PC-9 (cell line): ENCODE data around the gene PLEKHM1. TPM values are rescaled to one million over a fixed set of nuclear protein-coding genes. Genes with fewer than 3 reads are reported as not detected.

Source experiments
- BruUV-seq: library from RNA; stranded (reverse); fragments of 400-500 nt; replicated peaks from 2 replicates; lab custom pipeline; 2021; lab: Mats Ljungman, UMichigan
- CTCF ChIA-PET: fragments of 300-600 bp; sonication (Branson Sonifier 250); formaldehyde crosslinking; loops from one replicate; lab custom pipeline; 2022; ENCODE audit warnings: antibody characterized with exemption; lab: Charles Lee
- POLR2A ChIA-PET: fragments of 300-600 bp; sonication (Branson Sonifier 250); formaldehyde crosslinking; loops from one replicate; lab custom pipeline; 2022; ENCODE audit warnings: antibody characterized with exemption; ENCODE audit not compliant: unreplicated experiment; lab: Charles Lee
- DNase-seq, 2 experiments: peaks; one replicate each; pipeline versions ENCODE4 v3.0.0 to v3.0.0-alpha.2; 2015 to 2022; ENCODE audit warnings: mixed read lengths in 1 of 2
- H2AFZ ChIP-seq: fragments of 200-600 bp; sonication (generic); 2 replicates; pipeline ENCODE4 v1.8.1; 2017; ENCODE audit warnings: antibody characterized with exemption
- H3F3A ChIP-seq: fragments of 200-600 bp; sonication (generic); 2 replicates; pipeline ENCODE4 v1.8.1; 2017; ENCODE audit warnings: antibody characterized with exemption, mild to moderate bottlenecking, low read depth; ENCODE audit not compliant: insufficient read depth
- H3K27ac ChIP-seq: fragments of 200-600 bp; sonication (generic); 2 replicates; pipeline ENCODE4 v1.6.1; 2016; ENCODE audit warnings: mixed run types
- H3K27me3 ChIP-seq: fragments of 200-600 bp; sonication (generic); 2 replicates; pipeline ENCODE4 v1.6.1; 2016; ENCODE audit warnings: low read depth, mixed run types; ENCODE audit not compliant: insufficient read depth
- H3K36me3 ChIP-seq: fragments of 200-600 bp; sonication (generic); 2 replicates; pipeline ENCODE4 v1.6.1; 2016; ENCODE audit warnings: low read depth, mixed run types
- H3K4me1 ChIP-seq: fragments of 200-600 bp; sonication (generic); replicated peaks from 2 replicates; pipeline ENCODE4 v1.6.1; 2016; ENCODE audit warnings: mixed run types; ENCODE audit not compliant: insufficient read depth
- H3K4me2 ChIP-seq: fragments of 200-600 bp; sonication (generic); 2 replicates; pipeline ENCODE4 v1.6.1; 2017; ENCODE audit warnings: mixed run types
- H3K4me3 ChIP-seq: fragments of 200-600 bp; sonication (generic); 2 replicates; pipeline ENCODE4 v1.6.1; 2016; ENCODE audit warnings: mixed run types
- H3K79me2 ChIP-seq: fragments of 200-600 bp; sonication (generic); 2 replicates; pipeline ENCODE4 v1.6.1; 2017; ENCODE audit warnings: low read depth, mixed run types
- H3K9me2 ChIP-seq: fragments of 200-600 bp; sonication (generic); 2 replicates; pipeline ENCODE4 v1.8.1; 2017; ENCODE audit warnings: mild to moderate bottlenecking; ENCODE audit not compliant: insufficient read depth
- H3K9me3 ChIP-seq: fragments of 200-600 bp; sonication (generic); 2 replicates; pipeline ENCODE4 v1.8.1; 2016; ENCODE audit warnings: low read depth; ENCODE audit not compliant: insufficient read depth
- H4K20me1 ChIP-seq: fragments of 200-600 bp; sonication (generic); 2 replicates; pipeline ENCODE4 v1.8.1; 2017; ENCODE audit not compliant: insufficient read depth
- CTCF ChIP-seq: fragments of 200-600 bp; sonication (generic); conservative IDR thresholded peaks from 2 replicates; pipeline ENCODE4 v1.6.1; 2017; ENCODE audit warnings: mixed run types, antibody characterized with exemption, mild to moderate bottlenecking, moderate library complexity
- EZH2 ChIP-seq: fragments of 200-600 bp; sonication (generic); IDR thresholded peaks from 2 replicates; pipeline ENCODE4 v1.8.0; 2017; ENCODE audit warnings: antibody characterized with exemption, low read depth
- intact Hi-C: fragments of 100-400 bp; cut with micrococcal nuclease; formaldehyde crosslinking; loops from one replicate; pipeline ENCODE4 v1.10.0; 2022; ENCODE audit not compliant: unreplicated experiment
- total RNA-seq: library from RNA; stranded (reverse); gene quantifications from 2 replicates; pipeline ENCODE4 v1.2.3, GENCODE V29; 2021

The PLEKHM1 gene
- total RNA-seq, 1 experiment from 2014 or later = 42.5 TPM

DNA sequence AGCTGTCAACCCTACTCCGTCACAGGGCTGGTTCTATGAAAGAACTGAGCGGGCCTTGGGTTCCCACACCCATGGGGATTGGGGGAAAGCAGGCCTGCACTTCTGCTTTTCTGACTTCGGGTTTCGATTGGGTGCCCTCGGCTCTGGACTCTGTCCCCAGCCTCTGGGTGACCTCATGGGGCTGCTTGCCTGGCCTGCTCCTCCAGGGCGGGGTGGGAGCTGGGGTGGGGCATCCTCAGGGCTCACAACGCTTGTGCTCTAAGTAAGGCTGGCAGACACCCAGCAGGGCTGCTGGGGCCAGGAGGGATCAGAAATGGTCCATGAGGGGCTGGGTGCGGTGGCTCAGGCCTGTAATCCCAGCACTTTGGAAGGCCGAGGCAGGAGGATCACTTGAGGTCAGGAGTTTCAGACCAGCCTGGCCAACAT lies 77.0 kb downstream of the PLEKHM1 start:
- no TSS peak for BruUV-seq
- Histone ChIP-seq H3K4me3 (no peak overlapping the region), H3K27me3 (no peaks in the 10 kb centered on the region), H3K79me2 (peaks cover 96% of the 10 kb centered on the region), H3K27ac (no peak overlapping the region), H2AFZ (no peak overlapping the region), H3K9me3 (no peaks in the 10 kb centered on the region), H3K4me2 (no peak overlapping the region), H3K9me2 (no peaks in the 10 kb centered on the region), H3K4me1 (no peaks in the 10 kb centered on the region), H3F3A (peaks cover 24% of the 10 kb centered on the region; the same call in 1 of the 2 replicates), H4K20me1 (peaks cover 92% of the 10 kb centered on the region), H3K36me3 (0 out of 2 replicates have a peak, but pooled peaks cover 6% of the 10 kb centered on the region)
- no peak for DNase-seq
- ChIA-PET POLR2A (no interaction called here), CTCF (no interaction called here)
- TF ChIP-seq EZH2 (no peak), CTCF (no peak)
- intact Hi-C loops = no loop called here

DNA sequence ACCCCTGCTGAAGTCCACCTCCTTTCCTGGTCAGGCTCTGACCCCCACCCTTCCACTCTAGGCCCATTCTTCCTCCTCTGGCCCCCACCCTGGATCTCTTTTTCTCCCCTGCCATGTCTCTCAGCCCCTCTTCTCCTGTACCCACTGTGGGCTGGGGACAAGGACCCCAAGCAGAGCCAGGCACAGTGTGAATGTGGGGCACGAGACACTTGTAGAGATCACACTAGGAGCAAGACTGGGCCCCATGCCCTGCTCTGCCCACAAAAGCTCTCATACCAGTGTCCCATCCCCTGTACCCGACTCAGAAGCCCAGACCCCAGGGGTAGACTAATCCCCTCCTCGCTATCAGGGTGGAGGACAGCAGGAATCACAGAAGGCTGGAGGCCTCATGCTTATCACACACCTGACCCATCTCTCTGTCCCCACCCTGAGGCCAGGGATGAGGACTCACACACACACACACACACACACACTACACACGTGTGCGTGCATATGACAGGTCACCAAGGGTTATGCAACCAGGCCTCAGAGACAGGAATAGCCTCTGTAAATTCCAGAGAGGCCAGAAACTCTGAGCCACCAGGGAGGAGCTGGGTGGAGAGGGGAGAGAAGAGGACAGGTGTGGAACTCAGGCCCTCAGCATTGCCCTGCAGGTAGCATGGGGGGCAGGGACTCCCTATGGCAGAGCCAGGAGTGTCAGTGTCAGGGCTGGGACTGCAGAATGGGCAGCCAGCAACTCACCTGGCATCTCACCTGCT lies 79.0 kb downstream of the PLEKHM1 start:
- BruUV-seq = no TSS peak
- Histone ChIP-seq H3F3A (peaks cover 25% of the 10 kb centered on the region; the same call in 1 of the 2 replicates), H3K4me1 (no peaks in the 10 kb centered on the region), H3K9me3 (no peaks in the 10 kb centered on the region), H3K79me2 (peaks cover 91% of the 10 kb centered on the region), H3K4me2 (no peak overlapping the region), H3K27ac (no peak overlapping the region), H3K36me3 (0 out of 2 replicates have a peak, but pooled peaks cover 14% of the 10 kb centered on the region), H3K27me3 (no peaks in the 10 kb centered on the region), H3K4me3 (no peak overlapping the region), H3K9me2 (no peaks in the 10 kb centered on the region), H2AFZ (no peak overlapping the region), H4K20me1 (peaks cover 92% of the 10 kb centered on the region)
- intact Hi-C loops = no loop called here
- ChIA-PET CTCF (no interaction called here), POLR2A (no interaction called here)
- DNase-seq = no peak
- TF ChIP-seq EZH2 = no peak
- TF ChIP-seq CTCF = no peak

- H4K20me1 ChIP-seq = peaks cover 82% of the 10 kb centered on the region
- TF ChIP-seq EZH2 (no peak), CTCF (no peak)
- H3K4me1 ChIP-seq = no peaks in the 10 kb centered on the region
- H3K4me2 ChIP-seq = no peak overlapping the region
- H3K9me2 ChIP-seq = no peaks in the 10 kb centered on the region
- H3K27me3 ChIP-seq = no peaks in the 10 kb centered on the region
- H3K27ac ChIP-seq = no peak overlapping the region
- H3F3A ChIP-seq = peaks cover 26% of the 10 kb centered on the region; the same call in 1 of the 2 replicates
- no peak overlapping the region for H3K4me3 ChIP-seq
- BruUV-seq = no TSS peak
- H3K79me2 ChIP-seq = peaks cover 80% of the 10 kb centered on the region
- no peak overlapping the region for H2AFZ ChIP-seq
- no peak for DNase-seq
- no peaks in the 10 kb centered on the region for H3K9me3 ChIP-seq
- intact Hi-C loops = no loop called here
- ChIA-PET POLR2A (no interaction called here), CTCF (interaction anchor here (0.5 kb wide), 1 partner anchor 133 kb away, joined by 3 read pairs; no protein-coding TSS in a partner anchor)
- H3K36me3 ChIP-seq = peaks cover 22% of the 10 kb centered on the region
These were observed 80.1 kb downstream of the PLEKHM1 start for GRCh38 chr17:45410144-45411091.
